ENCODE data around the gene RGCC.

DNA sequence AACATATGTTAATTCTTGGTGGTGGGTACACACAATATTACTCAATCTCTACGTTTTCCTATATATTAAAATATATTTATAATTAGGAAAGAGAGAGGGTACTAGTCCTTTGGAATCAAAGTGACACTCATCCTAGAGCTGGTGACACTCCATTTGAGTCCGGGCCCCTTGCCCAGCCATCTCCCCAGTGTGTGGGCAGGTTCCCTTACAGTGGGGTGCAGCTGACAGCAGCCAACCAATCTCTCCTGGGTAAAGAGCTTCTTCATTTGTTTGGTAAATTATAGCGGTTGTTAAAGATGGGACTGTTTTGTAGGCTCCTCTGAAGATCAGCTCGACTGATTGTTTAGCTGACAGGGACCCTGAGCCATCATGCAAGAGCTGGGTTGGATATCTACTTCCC is 37.2 kb upstream of the RGCC start:
- TF ChIP-seq, protein P1, sequence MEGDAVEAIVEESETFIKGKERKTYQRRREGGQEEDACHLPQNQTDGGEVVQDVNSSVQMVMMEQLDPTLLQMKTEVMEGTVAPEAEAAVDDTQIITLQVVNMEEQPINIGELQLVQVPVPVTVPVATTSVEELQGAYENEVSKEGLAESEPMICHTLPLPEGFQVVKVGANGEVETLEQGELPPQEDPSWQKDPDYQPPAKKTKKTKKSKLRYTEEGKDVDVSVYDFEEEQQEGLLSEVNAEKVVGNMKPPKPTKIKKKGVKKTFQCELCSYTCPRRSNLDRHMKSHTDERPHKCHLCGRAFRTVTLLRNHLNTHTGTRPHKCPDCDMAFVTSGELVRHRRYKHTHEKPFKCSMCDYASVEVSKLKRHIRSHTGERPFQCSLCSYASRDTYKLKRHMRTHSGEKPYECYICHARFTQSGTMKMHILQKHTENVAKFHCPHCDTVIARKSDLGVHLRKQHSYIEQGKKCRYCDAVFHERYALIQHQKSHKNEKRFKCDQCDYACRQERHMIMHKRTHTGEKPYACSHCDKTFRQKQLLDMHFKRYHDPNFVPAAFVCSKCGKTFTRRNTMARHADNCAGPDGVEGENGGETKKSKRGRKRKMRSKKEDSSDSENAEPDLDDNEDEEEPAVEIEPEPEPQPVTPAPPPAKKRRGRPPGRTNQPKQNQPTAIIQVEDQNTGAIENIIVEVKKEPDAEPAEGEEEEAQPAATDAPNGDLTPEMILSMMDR (IDR thresholded peaks at IDR 0.05; ENCODE audit: extremely low read depth in 1 of 2, insufficient read depth in 1 of 2, low read depth in 1 of 2, low read length in 2 of 2) = no peak
- TF ChIP-seq EZH2 (IDR thresholded peaks at IDR 0.05; ENCODE audit: borderline replicate concordance, low read depth, low read length, severe bottlenecking) (no peak), POLR2A (IDR thresholded peaks at IDR 0.05; ENCODE audit: low read depth, low read length) (no peak), POLR2AphosphoS5 (IDR thresholded peaks at IDR 0.05; ENCODE audit: insufficient read depth, low read depth, low read length) (no peak), JUN (IDR thresholded peaks at IDR 0.05; ENCODE audit: borderline replicate concordance, insufficient read depth, insufficient read length, low read depth) (no peak), FOS (IDR thresholded peaks at IDR 0.05; ENCODE audit: borderline replicate concordance, insufficient read depth, low read length) (no peak), GATA2 (IDR thresholded peaks at IDR 0.05; ENCODE audit: insufficient read depth, insufficient read length, low read depth, low read length) (no peak), MYC (IDR thresholded peaks at IDR 0.05; ENCODE audit: low read depth, low read length) (no peak)
- TF ChIP-seq, protein P2, sequence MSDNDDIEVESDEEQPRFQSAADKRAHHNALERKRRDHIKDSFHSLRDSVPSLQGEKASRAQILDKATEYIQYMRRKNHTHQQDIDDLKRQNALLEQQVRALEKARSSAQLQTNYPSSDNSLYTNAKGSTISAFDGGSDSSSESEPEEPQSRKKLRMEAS (IDR thresholded peaks at IDR 0.05; ENCODE audit: insufficient read depth, insufficient read length) = no peak
